NCI-H187 (cell line): ENCODE results near the gene BEST4.
A peak's percentile ranks its signal among the peaks of the same experiment; 100 is the strongest.
"Not testable (repeated sequence)": the region's sequence is repeated elsewhere in the genome, so short reads cannot be mapped to it uniquely, and the experiment has no call there.

ENCODE experiments used
- DNase-seq, 2 experiments: peaks; one replicate each; lab custom pipeline; 2025; lab: John Stamatoyannopoulos, UW

Gene BEST4

GRCh38 chr1:44819608-44820327, 31.8 kb upstream of the BEST4 start:
- DNase-seq: peak in 1 of 2 experiments; percentile 32

DNA sequence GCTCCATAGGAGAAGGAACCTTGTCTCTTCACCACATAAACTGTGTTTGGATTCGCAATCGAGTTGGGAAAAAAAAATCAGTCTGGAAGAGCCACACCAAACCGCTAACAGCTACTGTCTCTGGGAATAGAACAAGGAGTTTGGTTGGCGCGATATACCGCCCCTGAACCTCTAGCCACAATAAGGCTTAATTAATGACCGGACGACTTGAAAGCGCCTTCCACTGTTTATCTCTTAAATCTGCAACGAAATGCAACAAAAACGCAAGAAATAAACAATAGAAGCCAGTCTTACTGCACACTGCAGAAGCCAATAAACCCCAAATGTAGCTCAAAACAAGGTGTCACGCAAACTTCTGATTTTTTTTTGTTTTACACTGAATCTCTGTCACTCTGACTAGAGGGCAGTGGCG, 31.2 kb upstream of the BEST4 start:
- no peak for DNase-seq

- no peak for DNase-seq
Observed at GRCh38 chr1:44817771-44818495, 30.0 kb upstream of the BEST4 start.

DNA sequence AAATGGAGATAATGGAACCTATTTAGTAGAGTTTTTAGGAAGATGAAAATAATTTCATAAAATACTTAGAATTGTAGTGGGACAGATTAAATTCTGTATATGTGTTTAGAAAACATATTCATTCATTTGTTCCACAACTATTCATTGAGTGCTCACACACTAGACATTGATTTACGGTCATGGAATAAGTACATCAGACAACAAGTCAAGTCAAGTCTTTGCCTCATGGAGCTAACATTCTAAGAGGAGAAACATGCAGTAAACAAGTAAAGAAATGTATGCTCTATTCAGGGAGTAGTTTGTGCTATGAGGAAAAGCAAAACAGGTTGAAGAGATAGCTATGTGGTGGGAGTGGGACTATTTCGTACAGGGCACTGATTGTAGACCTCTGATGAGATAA, 29.3 kb upstream of the BEST4 start:
- no peak for DNase-seq

DNA sequence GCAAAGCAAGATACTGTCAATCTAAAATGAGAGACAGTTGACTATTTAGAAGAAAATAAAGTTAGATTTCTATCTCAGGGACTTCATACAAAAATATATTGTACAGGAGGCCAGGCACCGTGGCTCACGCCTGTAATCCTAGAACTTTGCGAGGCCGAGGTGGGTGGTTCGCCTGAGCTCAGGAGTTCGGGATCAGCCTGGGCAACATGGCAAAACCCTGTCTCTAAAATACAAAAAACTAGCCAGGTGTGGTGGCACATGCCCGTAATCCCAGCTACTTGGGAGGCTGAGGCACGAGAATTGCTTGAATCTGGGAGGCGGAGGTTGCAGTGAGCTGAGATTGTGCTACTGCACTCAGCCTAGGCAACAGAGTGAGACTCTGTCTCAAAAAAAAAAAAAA, 28.0 kb upstream of the BEST4 start:
- not testable (repeated sequence) for DNase-seq

GRCh38 chr1:44812822-44813543, 25.0 kb upstream of the BEST4 start:
- no peak for DNase-seq

DNA sequence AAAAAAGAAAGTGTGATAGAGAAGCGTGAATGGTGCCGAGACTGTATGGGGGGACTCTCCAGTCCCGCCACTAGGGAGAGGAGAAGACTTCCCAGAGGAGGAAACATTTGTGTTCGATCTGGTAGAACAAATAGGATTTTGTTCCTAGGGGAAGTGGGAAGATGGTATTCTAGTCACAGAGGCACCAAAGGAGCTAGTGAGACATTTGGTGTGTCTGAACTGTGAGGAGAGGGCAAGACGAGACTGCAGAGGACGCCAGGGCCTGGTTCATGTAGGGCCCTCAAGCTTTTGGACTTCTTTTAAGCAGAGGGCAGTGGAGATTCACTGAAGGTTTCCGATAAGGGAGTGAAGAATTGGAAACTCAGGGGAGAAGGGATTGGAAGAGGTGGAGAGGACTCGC, 23.3 kb upstream of the BEST4 start:
- no peak for DNase-seq

- not testable (repeated sequence) for DNase-seq
Observed at GRCh38 chr1:44810762-44811105, 22.8 kb upstream of the BEST4 start.

DNA sequence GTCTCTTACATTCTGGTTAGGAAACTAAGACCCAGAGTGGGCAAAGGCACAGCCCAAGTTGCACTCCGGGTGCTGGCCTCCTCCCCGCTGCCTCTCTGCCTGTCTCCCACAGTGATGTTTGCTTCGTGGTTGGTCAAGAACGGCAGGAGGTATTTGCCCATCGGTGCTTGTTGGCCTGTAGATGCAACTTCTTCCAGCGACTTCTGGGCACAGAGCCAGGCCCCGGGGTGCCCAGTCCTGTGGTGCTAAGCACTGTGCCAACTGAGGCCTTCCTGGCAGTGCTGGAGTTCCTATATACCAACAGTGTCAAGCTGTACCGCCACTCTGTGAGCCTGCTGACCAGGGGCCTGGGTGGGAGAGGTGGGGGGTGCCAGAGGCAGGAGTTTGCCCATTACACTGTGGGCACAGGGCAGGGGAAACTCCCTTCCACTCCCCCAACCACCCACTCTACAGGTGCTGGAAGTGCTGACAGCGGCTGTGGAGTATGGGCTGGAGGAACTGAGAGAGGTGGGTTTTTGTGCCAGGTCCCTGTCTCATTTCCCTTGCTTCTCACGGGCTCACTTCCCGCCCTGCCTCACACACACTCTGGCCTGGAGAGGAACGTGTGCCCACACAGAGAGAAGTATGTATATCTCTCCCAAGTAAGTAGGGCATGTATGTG, 22.3 kb upstream of the BEST4 start:
- no peak for DNase-seq

DNA sequence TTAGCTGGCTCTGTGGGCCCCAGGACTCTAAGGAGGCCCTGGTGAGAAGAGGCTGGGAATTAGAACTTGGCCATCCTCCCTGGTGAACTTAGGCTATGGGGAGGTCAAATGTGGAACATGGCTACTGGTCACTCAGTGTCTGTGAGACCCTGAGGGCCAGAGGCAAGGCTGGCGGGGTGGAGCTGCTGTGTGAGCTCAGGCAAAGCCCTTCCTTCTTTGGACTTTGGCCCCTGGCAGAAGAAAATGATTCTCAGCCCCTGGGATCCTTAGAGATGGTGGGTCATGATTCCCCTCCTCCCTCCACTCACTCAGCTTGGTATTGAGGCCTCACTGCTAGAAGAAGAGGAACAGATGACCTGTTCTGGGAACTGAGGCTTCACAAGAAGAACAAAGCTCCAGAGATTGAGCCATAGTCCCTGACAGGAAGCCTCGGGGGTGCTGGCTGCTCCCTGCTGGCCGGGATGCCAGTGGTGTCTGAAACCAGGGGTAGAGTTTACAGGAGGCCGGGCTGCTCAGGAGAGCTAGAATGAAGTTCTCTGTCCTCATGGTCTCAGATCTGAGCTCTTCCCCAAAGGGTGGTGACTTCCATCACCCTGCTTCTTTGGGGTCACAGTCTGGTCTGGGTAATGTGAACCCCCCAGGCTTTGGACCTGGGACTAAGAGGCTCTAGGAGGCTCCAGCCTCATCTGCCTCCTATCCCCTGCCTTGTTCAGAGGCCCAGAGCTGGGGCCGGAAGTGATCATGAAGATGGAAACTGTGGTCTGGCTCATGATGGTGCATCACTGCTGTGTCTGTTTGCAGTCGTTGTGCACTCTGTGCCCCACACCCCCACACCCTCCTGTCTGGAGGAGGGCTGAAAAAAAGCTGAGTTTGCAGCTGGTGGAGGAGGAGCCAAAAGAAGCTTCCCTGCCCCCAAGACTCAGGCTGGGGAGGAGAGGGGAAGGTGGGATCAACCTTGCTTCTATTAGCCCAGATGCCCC, 21.3 kb upstream of the BEST4 start:
- no peak for DNase-seq

GRCh38 chr1:44808063-44808937, 20.3 kb upstream of the BEST4 start, which contains the start of gene BTBD19:
TSS of gene BTBD19 (plus strand) at chr1:44808523. CDS start at chr1:44808821, 298 bp downstream.
- DNase-seq: no peak

- DNase-seq: no peak
Observed at GRCh38 chr1:44807364-44808062, 19.5 kb upstream of the BEST4 start.

GRCh38 chr1:44806704-44807363, 18.9 kb upstream of the BEST4 start, which contains the start of gene DYNLT4:
TSS of gene DYNLT4 (minus strand) at chr1:44807351. CDS start at chr1:44806668, 683 bp downstream.
- DNase-seq: no peak

- DNase-seq: no peak
Observed at GRCh38 chr1:44806025-44806703, 18.2 kb upstream of the BEST4 start.

DNA sequence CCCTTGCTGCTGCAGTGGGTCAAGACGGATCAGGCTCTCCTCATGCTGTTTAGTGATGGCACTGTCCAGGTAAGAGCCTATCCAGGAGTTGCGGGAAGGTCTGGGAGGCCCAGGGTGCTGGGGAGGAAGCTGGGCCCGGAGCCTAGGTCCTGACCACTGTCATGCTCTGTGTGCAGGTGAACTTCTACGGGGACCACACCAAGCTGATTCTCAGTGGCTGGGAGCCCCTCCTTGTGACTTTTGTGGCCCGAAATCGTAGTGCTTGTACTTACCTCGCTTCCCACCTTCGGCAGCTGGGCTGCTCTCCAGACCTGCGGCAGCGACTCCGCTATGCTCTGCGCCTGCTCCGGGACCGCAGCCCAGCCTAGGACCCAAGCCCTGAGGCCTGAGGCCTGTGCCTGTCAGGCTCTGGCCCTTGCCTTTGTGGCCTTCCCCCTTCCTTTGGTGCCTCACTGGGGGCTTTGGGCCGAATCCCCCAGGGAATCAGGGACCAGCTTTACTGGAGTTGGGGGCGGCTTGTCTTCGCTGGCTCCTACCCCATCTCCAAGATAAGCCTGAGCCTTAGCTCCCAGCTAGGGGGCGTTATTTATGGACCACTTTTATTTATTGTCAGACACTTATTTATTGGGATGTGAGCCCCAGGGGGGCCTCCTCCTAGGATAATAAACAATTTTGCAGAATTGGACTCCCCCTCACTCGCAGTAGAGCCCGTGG, 17.5 kb upstream of the BEST4 start:
- no peak for DNase-seq

DNA sequence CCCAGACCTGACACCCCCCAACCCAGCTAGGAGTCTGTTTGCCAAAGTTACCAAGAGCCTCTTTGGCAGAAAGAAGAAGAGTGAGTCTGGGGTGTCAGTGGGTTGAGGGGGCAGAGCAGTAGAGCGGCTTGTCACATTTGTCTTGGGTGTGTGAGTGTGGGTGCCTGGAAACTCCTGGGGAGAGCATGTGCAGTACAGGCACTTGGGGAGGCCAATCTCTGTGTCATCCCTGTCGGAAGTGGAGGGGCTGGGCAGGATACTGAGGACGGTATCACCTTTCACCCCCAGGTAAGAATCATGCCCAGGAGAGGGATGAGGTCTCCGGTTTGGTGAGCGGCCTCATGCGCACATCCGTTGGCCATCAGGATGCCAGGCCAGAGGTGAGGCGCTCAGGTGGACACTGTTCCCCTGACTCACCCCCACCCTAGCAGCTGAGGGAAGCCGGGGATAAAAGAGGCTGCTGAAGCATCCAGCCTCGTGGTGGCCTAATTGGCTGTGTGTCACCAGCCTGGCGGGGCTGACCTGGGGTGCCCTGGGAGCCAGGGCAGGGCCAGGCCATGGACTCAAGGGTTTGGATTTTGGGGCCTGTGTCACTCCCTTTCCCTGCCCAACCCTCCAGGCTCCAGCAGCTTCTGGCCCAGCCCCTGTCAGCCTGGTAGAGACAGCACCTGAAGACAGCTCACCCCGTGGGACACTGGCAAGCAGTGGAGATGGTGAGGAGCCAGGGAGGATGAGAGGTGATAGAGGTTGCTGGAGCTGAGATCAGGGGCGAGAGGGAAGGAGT, 15.5 kb upstream of the BEST4 start:
- DNase-seq: no peak

DNA sequence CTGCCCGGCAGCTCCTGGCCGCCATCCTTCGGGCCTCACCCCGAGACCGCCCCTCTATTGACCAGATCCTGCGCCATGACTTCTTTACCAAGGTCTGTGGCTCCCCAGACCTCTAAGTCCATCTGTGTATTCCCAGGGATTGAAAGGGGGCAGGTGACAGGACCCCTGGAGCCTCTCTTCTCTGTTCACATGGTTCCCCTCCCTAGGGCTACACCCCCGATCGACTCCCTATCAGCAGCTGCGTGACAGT, 15.0 kb upstream of the BEST4 start:
- no peak for DNase-seq
